Measurements from ENCODE around the gene B9D1. TPM values are rescaled to one million over a fixed set of nuclear protein-coding genes. Genes with fewer than 3 reads are reported as not detected.

The B9D1 gene
- polyA plus RNA-seq (2012; ENCODE audit: insufficient read length, low read depth): 29.9 TPM

GRCh38 chr17:19362277-19363113, at the start of gene B9D1:
TSS of gene B9D1 (minus strand) at chr17:19362723. CDS start at chr17:19362569, 154 bp downstream.
- TF ChIP-seq REST (IDR thresholded peaks at IDR 0.05; ENCODE audit: insufficient read depth in 1 of 2, low read depth in 2 of 2, low read length in 2 of 2) (no peak; a peak in 1 of 4 replicates), POLR2AphosphoS5 (IDR thresholded peaks at IDR 0.05; ENCODE audit: low read depth, low read length) (peak; percentile 78; the same call in 1 of the 2 replicates), FOXP2 (optimal IDR thresholded peaks at IDR 0.05; ENCODE audit: borderline replicate concordance, extremely low read depth, extremely low read length, insufficient read depth) (peak; percentile 17), SIN3A (IDR thresholded peaks at IDR 0.05; ENCODE audit: borderline replicate concordance, insufficient read depth, low read length) (0 out of 2 replicates have a peak, but pooled peaks have one; percentile 56), TAF1 (IDR thresholded peaks at IDR 0.05; ENCODE audit: borderline replicate concordance, insufficient read depth, low read length) (peak; percentile 56; the same call in 1 of the 2 replicates)

- no peak for TF ChIP-seq SIN3A (IDR thresholded peaks at IDR 0.05; ENCODE audit: borderline replicate concordance, insufficient read depth, low read length)
- no peak for TF ChIP-seq POLR2AphosphoS5 (IDR thresholded peaks at IDR 0.05; ENCODE audit: low read depth, low read length)
- TF ChIP-seq FOXP2 (optimal IDR thresholded peaks at IDR 0.05; ENCODE audit: borderline replicate concordance, extremely low read depth, extremely low read length, insufficient read depth): no peak
- no peak for TF ChIP-seq REST (IDR thresholded peaks at IDR 0.05; ENCODE audit: insufficient read depth in 1 of 2, low read depth in 2 of 2, low read length in 2 of 2)
- no peak for TF ChIP-seq TAF1 (IDR thresholded peaks at IDR 0.05; ENCODE audit: borderline replicate concordance, insufficient read depth, low read length)
Observed at GRCh38 chr17:19411631-19412030, 49.1 kb upstream of the B9D1 start.

GRCh38 chr17:19410875-19411620, 48.5 kb upstream of the B9D1 start, which contains the start of gene RNF112:
TSS of gene RNF112 (plus strand) at chr17:19411232. CDS start at chr17:19411409, 177 bp downstream.
- TF ChIP-seq REST (IDR thresholded peaks at IDR 0.05; ENCODE audit: insufficient read depth in 1 of 2, low read depth in 2 of 2, low read length in 2 of 2) (no peak), SIN3A (IDR thresholded peaks at IDR 0.05; ENCODE audit: borderline replicate concordance, insufficient read depth, low read length) (no peak)

GRCh38 chr17:19410091-19410490, 47.6 kb upstream of the B9D1 start:
- TF ChIP-seq SIN3A (IDR thresholded peaks at IDR 0.05; ENCODE audit: borderline replicate concordance, insufficient read depth, low read length): no peak

GRCh38 chr17:19409509-19409908, 47.0 kb upstream of the B9D1 start:
- TF ChIP-seq FOXP2 (optimal IDR thresholded peaks at IDR 0.05; ENCODE audit: borderline replicate concordance, extremely low read depth, extremely low read length, insufficient read depth): no peak
- no peak for TF ChIP-seq POLR2AphosphoS5 (IDR thresholded peaks at IDR 0.05; ENCODE audit: low read depth, low read length)
- TF ChIP-seq SIN3A (IDR thresholded peaks at IDR 0.05; ENCODE audit: borderline replicate concordance, insufficient read depth, low read length): no peak
- no peak for TF ChIP-seq TAF1 (IDR thresholded peaks at IDR 0.05; ENCODE audit: borderline replicate concordance, insufficient read depth, low read length)
- no peak for TF ChIP-seq REST (IDR thresholded peaks at IDR 0.05; ENCODE audit: insufficient read depth in 1 of 2, low read depth in 2 of 2, low read length in 2 of 2)

Data from PFSK-1 (cell line).